ENCODE results near the gene DECR2.

The DECR2 gene

DNA sequence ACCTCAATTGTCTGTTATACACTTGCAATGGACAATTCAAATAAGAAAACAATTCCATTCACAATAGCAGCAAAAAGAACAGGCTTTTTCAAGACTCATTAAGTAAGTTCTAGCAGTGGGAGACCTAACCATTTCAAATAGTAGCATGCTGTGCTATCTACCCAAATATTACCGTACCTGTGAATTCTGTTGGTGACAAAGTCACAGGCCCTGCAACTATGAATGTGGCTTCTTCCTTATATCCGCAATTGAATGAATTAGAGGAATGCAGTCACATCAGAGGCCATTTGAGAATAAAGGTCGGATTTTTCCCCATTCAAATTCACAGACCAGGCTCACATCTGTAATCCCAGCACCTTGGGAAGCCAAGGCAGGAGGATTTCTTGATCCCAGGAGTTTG lies 5.5 kb upstream of the DECR2 start:
- no peak overlapping the region for H3K4me3 ChIP-seq (ENCODE audit: insufficient read depth, low read length, poor library complexity, severe bottlenecking)
- H2AFZ ChIP-seq (ENCODE audit: low read depth, low read length, severe bottlenecking) = no peak overlapping the region
- H3K79me2 ChIP-seq (ENCODE audit: insufficient read depth, low read length) = no peaks in the 10 kb centered on the region
- H3F3A ChIP-seq (ENCODE audit: insufficient read depth) = peaks cover 13% of the 10 kb centered on the region
- H3K9ac ChIP-seq (ENCODE audit: low read length) = no peak overlapping the region
- no peak overlapping the region for H3K27ac ChIP-seq (ENCODE audit: low read depth, low read length)
- H3K36me3 ChIP-seq (ENCODE audit: low read length) = no peaks in the 10 kb centered on the region
- H3K9me2 ChIP-seq (replicated peaks; ENCODE audit: insufficient read depth, low read length) = no peaks in the 10 kb centered on the region
- TF ChIP-seq EZH2phosphoT487 (conservative IDR thresholded peaks at IDR 0.05; ENCODE audit: low read length) = no peak
- no peaks in the 10 kb centered on the region for H3K27me3 ChIP-seq (ENCODE audit: low read length)
- no peaks in the 10 kb centered on the region for H4K20me1 ChIP-seq (ENCODE audit: low read depth, low read length)
- no peaks in the 10 kb centered on the region for H3K9me3 ChIP-seq (ENCODE audit: insufficient read depth, low read length)
- no peak overlapping the region for H3K4me2 ChIP-seq (ENCODE audit: low read depth, low read length, poor library complexity, severe bottlenecking)

DNA sequence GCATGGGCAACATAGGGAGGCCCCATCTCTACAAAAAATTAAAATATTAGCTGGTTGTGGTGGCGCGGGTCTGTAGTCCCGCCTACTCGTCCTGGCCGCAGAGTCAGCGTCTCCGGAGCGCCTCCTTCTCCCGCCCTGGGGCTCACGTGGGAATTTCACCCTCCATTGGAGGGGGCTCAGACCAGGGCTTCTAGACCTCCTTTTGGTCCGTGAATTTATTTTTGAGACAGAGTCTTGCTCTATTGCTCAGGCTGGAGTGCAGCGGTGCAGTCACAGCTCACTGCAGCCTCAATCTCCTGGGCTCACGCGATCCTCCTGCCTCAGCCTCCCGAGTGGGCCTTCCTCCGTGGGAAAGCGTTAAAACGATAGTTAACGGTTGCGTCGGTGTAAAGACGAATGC lies 5.1 kb upstream of the DECR2 start:
- Histone ChIP-seq H3K9me3 (ENCODE audit: insufficient read depth, low read length) (no peaks in the 10 kb centered on the region), H3K4me2 (ENCODE audit: low read depth, low read length, poor library complexity, severe bottlenecking) (no peak overlapping the region), H3K9ac (ENCODE audit: low read length) (no peak overlapping the region), H3F3A (ENCODE audit: insufficient read depth) (peaks cover 13% of the 10 kb centered on the region), H4K20me1 (ENCODE audit: low read depth, low read length) (no peaks in the 10 kb centered on the region), H3K27me3 (ENCODE audit: low read length) (no peaks in the 10 kb centered on the region), H3K27ac (ENCODE audit: low read depth, low read length) (no peak overlapping the region), H3K9me2 (replicated peaks; ENCODE audit: insufficient read depth, low read length) (no peaks in the 10 kb centered on the region), H3K4me3 (ENCODE audit: insufficient read depth, low read length, poor library complexity, severe bottlenecking) (no peak overlapping the region), H3K36me3 (ENCODE audit: low read length) (no peaks in the 10 kb centered on the region), H2AFZ (ENCODE audit: low read depth, low read length, severe bottlenecking) (no peak overlapping the region), H3K79me2 (ENCODE audit: insufficient read depth, low read length) (no peaks in the 10 kb centered on the region)
- TF ChIP-seq EZH2phosphoT487 (conservative IDR thresholded peaks at IDR 0.05; ENCODE audit: low read length) (no peak), CTCF (IDR thresholded peaks at IDR 0.05; ENCODE audit: insufficient read depth, low read length, poor library complexity, severe bottlenecking) (no peak)

- no peak within 1 kb of the TSS for H3K27ac ChIP-seq (ENCODE audit: low read depth, low read length)
- no peak within 1 kb of the TSS for H3K4me2 ChIP-seq (ENCODE audit: low read depth, low read length, poor library complexity, severe bottlenecking)
- H2AFZ ChIP-seq (ENCODE audit: low read depth, low read length, severe bottlenecking) = no peak within 1 kb of the TSS
Measured at GRCh38 chr16:397135-397661, 4.5 kb upstream of the DECR2 start, which contains the start of gene NME4. TSS of gene NME4 (plus strand) at chr16:397199. CDS start at chr16:397223, 24 bp downstream.

More at GRCh38 chr16:397135-397661, 4.5 kb upstream of the DECR2 start, which contains the start of gene NME4:
- Histone ChIP-seq H4K20me1 (ENCODE audit: low read depth, low read length) (no peaks in the 10 kb centered on the region), H3K4me3 (ENCODE audit: insufficient read depth, low read length, poor library complexity, severe bottlenecking) (no peak within 1 kb of the TSS), H3K36me3 (ENCODE audit: low read length) (no peaks in the 10 kb centered on the region), H3K9me2 (replicated peaks; ENCODE audit: insufficient read depth, low read length) (no peaks in the 10 kb centered on the region), H3K27me3 (ENCODE audit: low read length) (no peaks in the 10 kb centered on the region), H3K79me2 (ENCODE audit: insufficient read depth, low read length) (no peaks in the 10 kb centered on the region), H3K9ac (ENCODE audit: low read length) (no peak within 1 kb of the TSS), H3F3A (ENCODE audit: insufficient read depth) (peaks cover 13% of the 10 kb centered on the region), H3K9me3 (ENCODE audit: insufficient read depth, low read length) (no peaks in the 10 kb centered on the region)
- TF ChIP-seq EZH2phosphoT487 (conservative IDR thresholded peaks at IDR 0.05; ENCODE audit: low read length) (no peak), CTCF (IDR thresholded peaks at IDR 0.05; ENCODE audit: insufficient read depth, low read length, poor library complexity, severe bottlenecking) (no peak)

All from SU-DHL-6 (cell line).